GM21528 (cell line): ENCODE data around the gene CCDC88B.

ENCODE experiments used
- ATAC-seq: cut with Tn5 transposase; IDR thresholded peaks from one replicate; pipeline ENCODE4 v1.9.1; 2021; ENCODE audit warnings: mild to moderate bottlenecking, moderate library complexity; ENCODE audit not compliant: unreplicated experiment, low FRiP score

CCDC88B gene

DNA sequence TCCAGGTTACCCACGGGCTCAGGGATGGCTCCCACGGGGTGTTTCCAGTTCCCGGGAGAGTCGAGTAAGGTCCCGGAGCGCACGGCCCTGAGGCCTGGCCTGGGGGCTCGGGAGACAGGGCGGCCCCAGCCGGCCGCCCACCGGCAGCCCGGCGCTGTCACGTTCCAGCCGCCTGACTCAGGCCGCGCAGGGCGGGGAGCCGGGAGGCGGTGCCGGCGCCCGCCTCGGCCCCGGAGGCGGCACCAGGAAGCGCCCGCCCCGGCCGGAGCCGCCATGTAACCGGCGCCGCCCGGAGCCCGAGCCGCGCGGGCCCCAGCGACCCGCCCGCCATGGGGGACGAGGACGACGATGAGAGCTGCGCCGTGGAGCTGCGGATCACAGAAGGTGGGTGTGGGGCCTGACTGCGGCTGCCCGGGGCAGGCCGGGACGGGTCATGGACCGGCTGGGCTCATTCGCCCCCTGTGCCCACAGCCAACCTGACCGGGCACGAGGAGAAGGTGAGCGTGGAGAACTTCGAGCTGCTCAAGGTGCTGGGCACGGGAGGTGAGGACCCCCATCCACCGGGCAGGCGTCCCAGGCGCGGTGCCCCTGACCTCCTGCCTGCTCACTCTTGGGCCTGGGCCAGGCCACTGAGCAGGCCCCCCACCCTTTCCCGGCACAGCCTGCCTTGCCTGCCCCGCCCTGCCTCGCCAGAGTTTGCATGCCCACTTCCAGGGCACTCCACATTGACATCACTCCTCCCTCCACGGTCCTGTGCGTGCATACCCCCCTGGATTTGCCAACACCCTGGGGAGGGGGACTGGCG lies 19.1 kb downstream of the CCDC88B start, which contains the start of gene RPS6KA4:
Gene RPS6KA4 (plus strand): TSS at position 256 of the 805 bp plus-strand sequence. CDS start 74 bp downstream, at position 330.
- no peak for ATAC-seq

DNA sequence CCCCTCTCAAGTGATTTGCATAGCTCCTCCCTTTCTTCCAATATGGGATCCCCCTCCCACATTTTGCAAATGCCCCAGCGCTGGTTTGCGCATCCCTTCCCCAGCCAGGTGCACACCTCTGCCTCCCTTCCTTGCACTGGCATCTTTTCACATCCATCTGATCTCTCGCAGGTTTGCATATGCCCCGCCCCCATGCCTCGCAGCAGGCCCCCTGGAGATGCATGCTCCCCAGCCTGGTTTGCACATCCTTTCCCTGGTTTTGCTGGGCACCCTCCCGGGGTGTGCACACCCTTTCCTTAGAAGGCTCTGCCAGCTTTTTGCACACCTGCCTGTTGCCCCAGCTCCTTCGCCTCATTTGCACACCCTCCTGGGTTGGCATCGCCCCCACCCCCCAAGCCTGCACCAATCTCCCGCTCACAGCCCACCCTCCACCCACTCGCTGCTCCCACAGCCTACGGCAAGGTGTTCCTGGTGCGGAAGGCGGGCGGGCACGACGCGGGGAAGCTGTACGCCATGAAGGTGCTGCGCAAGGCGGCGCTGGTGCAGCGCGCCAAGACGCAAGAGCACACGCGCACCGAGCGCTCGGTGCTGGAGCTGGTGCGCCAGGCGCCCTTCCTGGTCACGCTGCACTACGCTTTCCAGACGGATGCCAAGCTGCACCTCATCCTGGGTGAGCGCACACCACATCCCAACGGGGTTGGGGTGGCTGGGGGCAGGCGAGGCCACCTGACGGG lies 19.9 kb downstream of the CCDC88B start:
- no peak for ATAC-seq

DNA sequence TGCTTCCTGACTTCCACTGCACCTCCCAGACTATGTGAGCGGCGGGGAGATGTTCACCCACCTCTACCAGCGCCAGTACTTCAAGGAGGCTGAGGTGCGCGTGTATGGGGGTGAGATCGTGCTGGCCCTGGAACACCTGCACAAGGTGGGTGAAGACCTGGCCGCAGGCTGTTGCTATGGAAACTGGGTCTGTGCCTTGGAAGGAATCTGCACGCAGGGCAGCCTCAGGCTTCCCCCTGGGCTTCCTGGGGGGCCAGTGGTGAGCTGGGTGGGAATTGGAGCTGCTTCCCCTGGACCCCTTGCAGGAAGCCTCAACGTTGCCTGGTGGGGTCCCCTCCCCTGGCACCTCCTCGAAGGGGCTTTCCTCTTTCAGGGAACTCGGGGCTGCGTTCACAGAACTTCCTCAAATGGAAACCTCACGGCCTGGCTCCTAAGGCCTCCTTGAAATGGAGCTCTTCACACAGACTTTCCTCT lies 20.5 kb downstream of the CCDC88B start:
- no peak for ATAC-seq

DNA sequence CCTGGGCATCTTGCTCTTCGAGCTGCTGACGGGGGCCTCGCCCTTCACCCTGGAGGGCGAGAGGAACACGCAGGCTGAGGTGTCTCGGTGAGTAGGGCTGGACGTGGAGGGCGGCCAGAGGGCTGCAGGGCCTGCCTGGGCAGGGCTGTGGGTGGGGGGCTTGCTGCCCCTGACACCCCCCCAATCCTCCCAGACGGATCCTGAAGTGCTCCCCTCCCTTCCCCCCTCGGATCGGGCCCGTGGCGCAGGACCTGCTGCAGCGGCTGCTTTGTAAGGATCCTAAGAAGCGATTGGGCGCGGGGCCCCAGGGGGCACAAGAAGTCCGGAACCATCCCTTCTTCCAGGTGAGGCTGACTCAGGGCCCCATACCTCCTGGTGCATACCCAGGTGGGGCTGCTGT lies 21.7 kb downstream of the CCDC88B start:
- ATAC-seq, result no peak

DNA sequence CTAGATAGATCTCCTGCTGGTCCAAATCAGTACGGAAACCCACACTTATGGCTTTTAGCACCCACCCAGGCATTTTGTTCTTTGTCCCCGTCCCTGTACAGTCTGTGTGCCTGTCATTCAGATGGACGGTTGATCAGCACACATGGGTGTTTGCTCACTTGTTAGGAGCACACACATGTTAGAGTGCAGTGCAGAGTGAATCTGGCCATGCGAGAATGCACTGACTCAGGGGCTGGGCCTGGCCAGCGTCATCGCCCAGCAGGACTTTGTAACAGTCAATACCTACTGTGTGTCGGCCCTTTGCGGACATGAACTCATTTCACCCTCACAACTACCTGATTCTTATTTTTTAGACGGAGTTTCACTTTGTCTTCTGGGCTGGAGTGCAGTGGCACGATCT lies 22.3 kb downstream of the CCDC88B start:
- no peak for ATAC-seq

DNA sequence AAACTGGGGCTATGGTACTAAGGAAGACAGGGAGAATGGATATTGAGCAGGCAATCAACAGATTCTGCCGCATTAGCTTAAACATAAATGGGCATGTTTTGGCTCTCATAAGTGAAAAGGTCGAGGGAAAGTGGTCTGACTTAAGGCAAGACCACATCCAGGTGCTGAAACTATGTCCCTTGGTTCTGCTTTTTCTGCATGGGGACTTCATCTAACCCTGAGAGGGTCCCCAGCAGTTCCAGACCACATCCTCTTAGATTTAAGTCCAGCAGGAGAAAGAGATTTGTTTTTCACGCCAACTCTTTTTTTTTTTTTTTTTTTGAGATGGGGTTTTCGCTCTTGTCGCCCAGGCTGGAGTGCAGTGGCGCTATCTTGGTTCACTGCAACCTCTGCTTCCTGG lies 24.4 kb downstream of the CCDC88B start:
- no peak for ATAC-seq

DNA sequence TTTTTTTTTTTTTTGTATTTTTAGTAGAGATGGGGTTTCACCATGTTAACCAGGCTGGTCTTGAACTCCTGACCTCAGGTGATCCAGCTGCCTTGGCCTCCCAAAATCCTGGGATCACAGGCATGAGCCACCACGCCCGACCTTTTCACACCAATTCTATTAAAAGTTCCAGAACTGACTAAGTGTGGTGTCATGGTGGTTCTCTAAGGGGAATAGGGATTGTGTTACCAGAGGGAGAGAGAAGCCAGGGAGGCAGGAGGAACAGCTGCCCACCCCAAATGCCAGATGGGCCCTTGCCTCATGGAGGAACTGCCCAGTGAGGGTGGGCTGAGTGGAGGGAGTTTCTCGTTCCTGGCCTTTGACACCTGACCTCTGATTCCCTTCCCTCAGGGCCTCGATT lies 24.9 kb downstream of the CCDC88B start:
- no peak for ATAC-seq

DNA sequence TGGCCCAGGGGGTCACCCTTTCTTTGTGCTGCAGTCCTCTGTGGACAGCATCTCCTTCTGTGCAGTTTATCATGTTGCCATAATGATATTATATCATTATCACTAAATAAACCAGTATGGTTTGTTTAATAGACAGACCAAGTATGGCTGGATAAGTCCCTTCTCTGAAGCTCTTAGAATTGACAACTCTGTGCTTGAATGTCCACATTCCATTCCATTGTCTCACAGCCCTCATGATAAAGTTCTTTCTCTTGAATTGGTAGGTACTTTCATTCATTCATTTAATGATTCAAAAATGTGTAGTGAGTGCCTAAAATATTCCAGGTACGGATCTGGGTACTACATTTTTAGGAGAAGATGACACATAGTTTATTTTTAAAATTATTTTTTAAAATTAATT lies 26.7 kb downstream of the CCDC88B start:
- no peak for ATAC-seq

DNA sequence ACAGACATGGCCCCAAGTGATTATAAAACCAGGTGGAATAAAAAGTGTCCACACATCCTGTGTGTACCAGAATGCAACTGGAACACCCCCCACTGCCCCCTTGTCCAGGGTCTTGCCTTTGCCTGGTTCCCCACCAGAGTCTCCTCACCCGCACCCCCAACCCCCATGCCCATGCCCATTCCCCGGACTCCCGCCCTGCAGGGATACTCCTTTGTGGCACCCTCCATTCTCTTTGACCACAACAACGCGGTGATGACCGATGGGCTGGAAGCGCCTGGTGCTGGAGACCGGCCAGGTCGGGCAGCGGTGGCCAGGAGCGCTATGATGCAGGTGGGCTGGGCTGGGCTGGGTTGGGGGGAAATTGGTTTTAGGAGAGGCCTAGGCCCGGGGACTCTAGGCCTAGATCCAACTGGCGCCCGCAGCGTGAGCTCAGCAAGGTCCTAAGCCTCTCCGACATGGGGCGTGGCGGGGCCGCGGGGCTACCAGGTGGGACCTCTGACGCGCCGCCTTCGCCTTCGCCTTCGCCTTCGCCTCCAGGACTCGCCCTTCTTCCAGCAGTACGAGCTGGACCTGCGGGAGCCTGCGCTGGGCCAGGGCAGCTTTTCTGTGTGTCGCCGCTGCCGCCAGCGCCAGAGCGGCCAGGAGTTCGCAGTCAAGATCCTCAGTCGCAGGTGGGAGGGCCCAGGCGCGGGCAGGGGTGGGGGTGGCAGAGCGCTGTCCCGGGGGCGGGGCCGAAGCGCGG lies 28.1 kb downstream of the CCDC88B start:
- ATAC-seq, result no peak

DNA sequence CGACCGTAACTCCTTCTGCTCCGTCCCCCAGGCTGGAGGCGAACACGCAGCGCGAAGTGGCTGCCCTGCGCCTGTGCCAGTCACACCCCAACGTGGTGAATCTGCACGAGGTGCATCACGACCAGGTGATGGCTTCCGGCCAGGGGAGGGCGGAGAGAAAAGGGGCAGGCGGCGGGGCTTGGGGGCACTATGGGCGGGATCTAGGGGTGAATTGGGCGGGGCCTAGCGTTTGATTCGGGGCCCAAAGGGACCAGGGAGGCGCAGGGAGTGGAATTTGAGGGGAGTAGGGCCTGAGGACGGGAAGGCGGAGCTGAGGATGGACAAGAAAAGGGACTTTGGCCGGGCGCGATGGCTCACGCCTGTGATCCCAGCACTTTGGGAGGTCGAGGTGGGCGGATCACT lies 28.7 kb downstream of the CCDC88B start:
- ATAC-seq, result no peak

DNA sequence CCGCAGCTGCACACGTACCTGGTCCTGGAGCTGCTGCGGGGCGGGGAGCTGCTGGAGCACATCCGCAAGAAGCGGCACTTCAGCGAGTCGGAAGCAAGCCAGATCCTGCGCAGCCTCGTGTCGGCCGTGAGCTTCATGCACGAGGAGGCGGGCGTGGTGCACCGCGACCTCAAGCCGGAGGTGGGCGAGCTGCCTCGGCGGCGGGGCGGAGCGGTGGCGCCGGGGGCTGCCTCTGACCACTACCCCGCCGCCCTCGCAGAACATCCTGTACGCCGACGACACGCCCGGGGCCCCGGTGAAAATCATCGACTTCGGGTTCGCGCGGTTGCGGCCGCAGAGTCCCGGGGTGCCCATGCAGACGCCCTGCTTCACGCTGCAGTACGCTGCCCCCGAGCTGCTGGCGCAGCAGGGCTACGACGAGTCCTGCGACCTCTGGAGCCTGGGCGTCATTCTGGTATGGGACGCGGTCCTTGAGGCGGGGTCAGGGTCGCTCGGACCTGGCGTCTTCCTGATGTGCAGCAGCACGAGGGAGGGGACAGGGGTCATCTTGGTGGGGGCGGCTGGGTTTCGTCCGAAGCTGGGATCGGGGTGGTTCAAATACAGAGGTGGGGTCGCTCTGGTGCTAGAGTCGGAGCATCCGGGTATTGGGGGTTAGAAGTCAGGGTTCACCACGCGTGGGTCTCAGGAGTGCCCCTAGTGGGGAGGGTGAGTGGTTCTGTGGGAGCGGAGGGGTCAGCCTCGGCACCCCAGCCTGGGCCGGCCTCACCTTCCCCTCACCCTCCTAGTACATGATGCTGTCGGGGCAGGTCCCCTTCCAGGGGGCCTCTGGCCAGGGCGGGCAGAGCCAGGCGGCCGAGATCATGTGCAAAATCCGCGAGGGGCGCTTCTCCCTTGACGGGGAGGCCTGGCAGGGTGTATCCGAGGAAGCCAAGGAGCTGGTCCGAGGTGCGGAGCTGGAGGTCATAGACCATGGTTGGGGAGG lies 29.7 kb downstream of the CCDC88B start:
- ATAC-seq, result no peak

DNA sequence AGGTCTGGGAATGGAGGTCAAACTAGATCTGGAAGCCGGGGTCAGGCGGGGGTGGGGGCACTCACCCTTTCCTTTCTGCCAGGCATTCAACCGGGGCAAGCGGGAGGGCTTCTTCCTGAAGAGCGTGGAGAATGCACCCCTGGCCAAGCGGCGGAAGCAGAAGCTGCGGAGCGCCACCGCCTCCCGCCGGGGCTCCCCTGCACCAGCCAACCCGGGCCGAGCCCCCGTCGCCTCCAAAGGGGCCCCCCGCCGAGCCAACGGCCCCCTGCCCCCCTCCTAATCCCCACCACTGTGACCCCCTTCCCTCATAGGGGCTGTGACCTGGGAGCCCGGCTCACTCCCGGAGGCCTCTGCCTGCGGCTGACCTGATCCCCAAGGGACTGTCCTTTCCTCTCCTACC lies 31.2 kb downstream of the CCDC88B start:
- no peak for ATAC-seq

DNA sequence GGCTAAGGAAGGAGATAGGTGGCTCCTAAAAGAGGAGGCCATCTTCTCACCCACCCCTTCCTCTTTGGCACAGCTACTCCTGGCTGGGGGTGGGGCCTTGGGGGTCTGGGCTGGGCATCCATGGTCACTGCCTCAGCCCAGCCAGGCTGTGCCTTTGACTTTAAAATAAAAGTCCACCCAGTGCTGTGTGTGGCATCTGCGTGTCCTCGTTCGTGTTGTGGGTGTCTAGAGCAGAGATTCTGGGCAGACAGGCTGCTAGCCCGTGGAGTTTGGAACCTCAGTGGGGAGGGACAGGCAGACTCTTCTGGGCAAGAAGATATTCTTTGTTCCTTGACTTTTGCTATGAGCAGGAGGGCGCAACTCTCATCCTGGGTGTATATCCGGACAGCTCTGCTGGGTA lies 32.0 kb downstream of the CCDC88B start:
- ATAC-seq, result no peak

DNA sequence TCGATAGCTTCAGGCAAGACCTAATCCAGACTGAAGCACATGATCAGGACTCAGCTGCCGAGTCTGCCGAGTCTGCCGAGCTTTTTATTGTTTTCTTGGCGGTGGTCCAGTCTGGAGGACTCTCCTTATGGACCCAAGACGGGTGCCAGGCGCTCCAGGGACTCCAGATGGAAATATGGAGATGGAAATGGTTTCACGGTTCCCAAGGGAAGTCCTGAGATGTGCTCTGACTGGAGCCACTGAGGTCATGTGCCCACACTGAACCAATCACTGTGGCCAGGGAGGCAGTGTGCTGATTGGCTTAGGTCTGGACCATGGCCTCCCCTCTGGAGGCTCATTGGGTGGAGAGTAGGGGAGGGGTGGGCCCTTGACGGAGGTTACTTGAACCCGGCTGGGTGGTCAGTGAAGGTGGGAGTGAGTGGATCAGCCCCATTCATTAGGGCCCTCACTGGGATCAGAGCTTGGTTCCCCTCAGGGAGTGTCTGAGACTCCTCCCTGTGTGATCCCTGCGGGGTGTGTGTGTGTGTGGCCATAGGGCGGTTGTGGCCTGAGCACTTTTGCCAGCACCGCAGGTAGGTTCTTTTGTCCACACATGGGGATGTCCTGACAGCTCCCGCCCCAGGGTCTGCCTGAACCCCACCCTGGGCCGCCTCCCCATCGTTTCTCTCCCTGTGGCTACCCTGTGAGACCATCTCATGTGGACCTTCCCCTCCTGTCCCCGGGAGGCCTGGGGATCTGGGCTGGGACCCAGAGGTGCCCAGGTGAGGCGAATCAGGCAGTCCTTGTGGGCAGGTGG lies 33.0 kb downstream of the CCDC88B start:
- ATAC-seq, result no peak

DNA sequence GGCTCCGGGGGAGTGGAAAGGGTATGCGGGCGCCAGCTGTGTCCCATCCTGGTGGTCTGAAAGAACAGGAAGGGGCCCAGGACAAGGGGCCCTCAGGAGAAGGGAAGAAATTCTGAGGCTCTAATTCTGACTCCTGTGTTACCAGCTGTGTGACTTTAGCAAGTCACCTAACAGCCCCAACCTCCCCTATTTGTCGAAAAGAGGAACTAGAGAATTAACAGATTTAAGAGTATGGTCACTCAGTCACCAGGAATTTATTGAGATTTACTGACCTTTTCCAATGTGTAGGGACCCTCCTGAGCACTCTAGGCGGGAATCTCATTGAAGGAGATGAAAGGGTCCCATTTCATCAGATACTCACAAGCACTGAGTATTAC lies 33.6 kb downstream of the CCDC88B start:
- no peak for ATAC-seq

DNA sequence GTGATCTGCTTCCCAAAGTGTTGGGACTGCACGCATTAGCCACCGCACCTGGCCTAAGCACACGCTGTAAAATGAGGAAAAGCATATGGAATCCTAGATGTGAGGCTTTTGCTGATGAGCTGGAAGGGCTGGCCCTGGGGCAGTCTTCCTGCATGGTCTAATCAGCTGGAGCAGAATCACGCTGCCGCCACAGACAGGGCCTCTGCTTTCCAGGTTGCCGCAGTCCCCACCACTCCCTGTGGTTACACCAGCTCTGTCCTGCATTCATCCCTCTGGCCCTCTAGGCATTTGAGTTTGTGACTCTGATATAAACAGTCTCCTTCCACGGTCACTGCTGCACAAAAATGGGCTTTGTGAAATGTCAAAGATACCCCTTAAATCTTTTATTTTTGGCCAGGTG lies 36.1 kb downstream of the CCDC88B start:
- ATAC-seq, result no peak

DNA sequence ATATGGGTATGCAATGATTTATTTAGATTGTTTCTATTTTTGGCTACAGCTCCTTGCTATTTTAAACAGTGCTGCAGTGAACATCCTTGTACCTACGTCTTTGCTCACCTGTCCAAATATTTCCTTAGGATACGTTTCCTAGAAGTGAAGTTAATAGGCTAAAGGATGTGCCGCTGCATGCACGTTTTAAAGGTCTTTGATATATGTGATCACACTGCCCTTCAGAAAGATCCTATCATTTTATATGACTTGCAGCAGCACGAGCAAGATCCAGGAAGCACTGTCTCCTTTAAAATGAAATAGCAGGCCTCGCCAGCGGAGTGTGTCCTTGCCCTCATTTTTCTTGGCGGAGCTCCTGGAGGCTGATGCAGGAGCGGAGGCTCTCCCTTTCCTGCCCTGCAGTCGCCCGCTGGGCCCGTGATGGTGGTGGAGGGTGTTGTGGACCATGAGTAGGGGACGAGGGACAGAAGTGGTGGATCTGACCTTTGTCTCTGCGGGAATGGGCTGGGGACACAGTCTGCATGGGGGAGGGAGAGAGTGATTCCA lies 38.4 kb downstream of the CCDC88B start:
- no peak for ATAC-seq

DNA sequence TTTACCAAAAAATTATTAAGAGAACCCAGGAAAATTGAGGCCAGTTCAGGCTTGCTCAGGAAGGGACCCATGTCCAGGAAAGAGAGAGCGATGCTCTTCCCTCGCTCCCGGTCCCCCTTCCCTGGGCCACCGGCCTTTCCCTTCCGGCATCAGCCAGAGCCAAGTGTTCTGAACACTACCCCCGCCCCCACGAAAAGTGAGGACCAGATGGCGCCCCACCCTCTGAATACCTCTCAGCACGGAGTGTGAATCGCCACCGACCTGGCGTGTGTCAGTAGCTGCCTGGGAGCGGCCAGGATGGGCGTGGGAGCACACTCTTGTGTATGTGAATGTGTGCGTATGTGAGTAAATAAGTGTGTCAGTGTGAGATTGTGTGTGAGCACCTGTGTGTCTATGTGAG lies 39.2 kb downstream of the CCDC88B start:
- no peak for ATAC-seq
